Esophagus squamous epithelium (tissue), 4 donors: Measurements from ENCODE around the gene KCNJ6.

Experiments
- CTCF ChIP-seq, 6 experiments: fragments of 450-650 bp in 4 of 6; fragments of 200-600 bp in 2 of 6; sonication (generic) in 2 of 6; IDR thresholded peaks; one replicate each; pipeline ENCODE4 v1.5.1; 2016 to 2019; ENCODE audit warnings: antibody characterized with exemption in 6 of 6, mild to moderate bottlenecking in 4 of 6, moderate library complexity in 4 of 6
- POLR2A ChIP-seq, 4 donors: fragments of 450-650 bp; IDR thresholded peaks; one replicate each; pipeline ENCODE4 v1.6.1; 2017; ENCODE audit warnings: antibody characterized with exemption in 4 of 4, mild to moderate bottlenecking in 4 of 4, moderate library complexity in 3 of 4

GRCh38 chr21:37896788-37897187 lies 19.5 kb downstream of the KCNJ6 start:
- TF ChIP-seq POLR2A (IDR thresholded peaks at IDR 0.05) (no peak), CTCF (IDR thresholded peaks at IDR 0.05) (no peak)
